GM23338 (cell line): ENCODE data around the gene SV2C. TPM values are rescaled to one million over a fixed set of nuclear protein-coding genes. Genes with fewer than 3 reads are reported as not detected.
A peak's percentile ranks its signal among the peaks of the same experiment; 100 is the strongest.

Experiments used
- ATAC-seq: fragments of 200-7000 bp; cut with Tn5 transposase; 3 replicates; pipeline ENCODE4 v1.9.1; 2020
- DNase-seq: peaks from one replicate; pipeline ENCODE4 v3.0.0-alpha.2; 2015; ENCODE audit warnings: low spot score
- H2AFZ ChIP-seq: fragments of 200-600 bp; sonication (generic); 2 replicates; pipeline ENCODE4 v1.8.0; 2016; ENCODE audit warnings: antibody characterized with exemption, mild to moderate bottlenecking, moderate library complexity
- H3F3A ChIP-seq: fragments of 200-600 bp; sonication (generic); replicated peaks from 2 replicates; pipeline ENCODE4 v1.8.0; 2017; ENCODE audit warnings: antibody characterized with exemption, mixed run types, low read depth
- H3K27ac ChIP-seq: fragments of 200-600 bp; sonication (generic); 2 replicates; pipeline ENCODE4 v1.6.1; 2016; ENCODE audit warnings: low read depth
- H3K27me3 ChIP-seq: fragments of 200-600 bp; sonication (generic); 2 replicates; pipeline ENCODE4 v1.8.0; 2016; ENCODE audit warnings: mild to moderate bottlenecking, mixed run types, moderate library complexity; ENCODE audit not compliant: insufficient read depth
- H3K36me3 ChIP-seq: fragments of 200-600 bp; sonication (generic); 2 replicates; pipeline ENCODE4 v1.8.0; 2016; ENCODE audit warnings: mild to moderate bottlenecking; ENCODE audit not compliant: insufficient read depth
- H3K4me1 ChIP-seq: fragments of 200-600 bp; sonication (generic); 2 replicates; pipeline ENCODE4 v1.8.0; 2016; ENCODE audit warnings: mild to moderate bottlenecking, moderate library complexity; ENCODE audit not compliant: insufficient read depth
- H3K4me2 ChIP-seq: fragments of 200-600 bp; sonication (generic); 2 replicates; pipeline ENCODE4 v1.7.1; 2017; ENCODE audit warnings: mixed run types
- H3K4me3 ChIP-seq: fragments of 200-600 bp; sonication (generic); 2 replicates; pipeline ENCODE4 v1.6.1; 2016; ENCODE audit warnings: mixed run types
- H3K79me2 ChIP-seq: fragments of 200-600 bp; sonication (generic); replicated peaks from 2 replicates; pipeline ENCODE4 v1.8.0; 2017; ENCODE audit warnings: mild to moderate bottlenecking; ENCODE audit not compliant: insufficient read depth
- H3K9me2 ChIP-seq: fragments of 200-600 bp; sonication (generic); 2 replicates; pipeline ENCODE4 v1.8.0; 2017; ENCODE audit not compliant: insufficient read depth
- H4K20me1 ChIP-seq: fragments of 200-600 bp; sonication (generic); replicated peaks from 2 replicates; pipeline ENCODE4 v1.8.0; 2017; ENCODE audit warnings: mild to moderate bottlenecking; ENCODE audit not compliant: insufficient read depth
- H3K27ac Mint-ChIP-seq: 2 replicates; pipeline ENCODE4 v1.8.0; 2020; ENCODE audit warnings: inconsistent platforms, mild to moderate bottlenecking, moderate library complexity, mixed read lengths
- H3K27me3 Mint-ChIP-seq: 3 replicates; pipeline ENCODE4 v1.8.0; 2022; ENCODE audit warnings: low read depth, mild to moderate bottlenecking, moderate library complexity, mixed read lengths, inconsistent platforms; ENCODE audit not compliant: insufficient read depth, poor library complexity
- H3K36me3 Mint-ChIP-seq: 3 replicates; pipeline ENCODE4 v1.8.0; 2021; ENCODE audit warnings: low read depth, mild to moderate bottlenecking, inconsistent platforms, moderate library complexity, mixed read lengths
- H3K4me1 Mint-ChIP-seq: 3 replicates; pipeline ENCODE4 v1.8.0; 2020; ENCODE audit warnings: mild to moderate bottlenecking, inconsistent platforms, mixed read lengths
- H3K4me3 Mint-ChIP-seq: 3 replicates; pipeline ENCODE4 v1.8.0; 2021; ENCODE audit warnings: moderate library complexity, mild to moderate bottlenecking, inconsistent platforms, mixed read lengths
- H3K9me3 Mint-ChIP-seq: 3 replicates; pipeline ENCODE4 v1.8.0; 2020; ENCODE audit warnings: moderate library complexity, mild to moderate bottlenecking, inconsistent platforms, mixed read lengths
- CREB1 ChIP-seq: fragments of 250-450 bp; sonication (Bioruptor Pico); IDR thresholded peaks from 2 replicates; pipeline ENCODE4 v1.5.0; 2020; ENCODE audit warnings: low read depth, mild to moderate bottlenecking, moderate library complexity
- EZH2 ChIP-seq: fragments of 200-600 bp; sonication (generic); IDR thresholded peaks from one replicate; pipeline ENCODE4 v1.8.0; 2017; ENCODE audit warnings: antibody characterized with exemption, mild to moderate bottlenecking, low read depth; ENCODE audit not compliant: unreplicated experiment
- EZH2phosphoT487 ChIP-seq: fragments of 200-600 bp; sonication (generic); IDR thresholded peaks from one replicate; pipeline ENCODE4 v1.8.1; 2018; ENCODE audit warnings: antibody characterized with exemption; ENCODE audit not compliant: unreplicated experiment
- JUNB ChIP-seq: IDR thresholded peaks from one replicate; pipeline ENCODE4 v1.6.1; 2016; ENCODE audit warnings: antibody characterized with exemption; ENCODE audit not compliant: unreplicated experiment
- NANOG ChIP-seq: IDR thresholded peaks from 2 replicates; pipeline ENCODE4 v1.6.1; 2016; ENCODE audit warnings: antibody characterized with exemption, borderline replicate concordance
- STAT1 ChIP-seq: IDR thresholded peaks from one replicate; pipeline ENCODE4 v1.6.1; 2016; ENCODE audit warnings: antibody characterized with exemption; ENCODE audit not compliant: unreplicated experiment
- ZNF114 ChIP-seq: fragments of 250-450 bp; sonication (Bioruptor Pico); IDR thresholded peaks from 2 replicates; pipeline ENCODE4 v1.5.0; 2020; ENCODE audit warnings: mild to moderate bottlenecking, moderate library complexity
- ZNF331 ChIP-seq: fragments of 250-450 bp; sonication (Bioruptor Pico); IDR thresholded peaks from 2 replicates; pipeline ENCODE4 v1.5.0; 2020; ENCODE audit warnings: low read depth, mild to moderate bottlenecking, moderate library complexity
- polyA plus RNA-seq: library from polyadenylated mRNA; unstranded; fragments of >200 nt; fragmentation: Nextera tagmentation; extraction: Ambion mirVana; gene quantifications from 2 replicates; pipeline ENCODE4 v1.2.1, GENCODE V29; 2016
- total RNA-seq: library from RNA; depleted of rRNA; stranded (reverse); fragments of >200 nt; shearing (Covaris generic); gene quantifications from 2 replicates; pipeline ENCODE4 v1.2.3, GENCODE V29; 2014
- TF ChIP-seq, protein P1 (sequence below): IDR thresholded peaks from one replicate; pipeline ENCODE4 v1.6.1; 2018; ENCODE audit warnings: antibody characterized with exemption; ENCODE audit not compliant: unreplicated experiment

Gene SV2C
- total and polyA plus RNA-seq, 2 experiments from 2014 or later, result 0.05 to 0.07 TPM

DNA sequence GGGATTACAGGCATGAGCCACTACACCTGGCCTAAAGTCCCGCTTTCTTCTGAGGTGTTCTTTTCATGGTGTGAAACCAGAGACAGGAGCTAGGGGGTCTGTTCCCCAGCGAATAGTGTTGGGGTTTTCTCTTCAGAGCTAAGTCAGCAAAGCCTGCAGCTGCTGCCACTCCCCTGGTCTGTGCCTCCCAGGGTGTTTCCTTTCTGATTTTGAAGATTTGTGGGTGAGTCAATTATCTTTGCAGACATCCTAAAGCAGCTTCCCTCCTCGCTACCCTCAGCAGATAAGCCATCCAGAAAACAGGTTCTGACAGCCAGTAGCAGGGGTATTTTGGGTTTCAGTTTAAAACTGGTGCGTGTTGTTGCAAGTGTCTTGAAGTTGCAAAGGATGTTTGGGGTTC is 247.9 kb downstream of the SV2C start:
- Mint-ChIP-seq H3K27me3 (peaks cover 13% of the 10 kb centered on the region), H3K9me3 (peaks cover 8% of the 10 kb centered on the region; the same call in 2 of the 3 replicates), H3K4me3 (no peak overlapping the region), H3K4me1 (peaks cover 40% of the 10 kb centered on the region), H3K36me3 (peaks cover 3% of the 10 kb centered on the region; the same call in 2 of the 3 replicates), H3K27ac (no peak overlapping the region)
- Histone ChIP-seq H4K20me1 (no peaks in the 10 kb centered on the region), H3K4me2 (no peak overlapping the region), H3K9me2 (no peaks in the 10 kb centered on the region), H3K27ac (no peak overlapping the region), H2AFZ (no peak overlapping the region), H3K27me3 (no peaks in the 10 kb centered on the region), H3K36me3 (no peaks in the 10 kb centered on the region; the same call in 1 of the 2 replicates), H3K79me2 (no peaks in the 10 kb centered on the region), H3K4me1 (peaks cover 21% of the 10 kb centered on the region), H3F3A (no peaks in the 10 kb centered on the region), H3K4me3 (no peak overlapping the region)
- ATAC-seq (peak; percentile 43), DNase-seq (peak; percentile 22)
- TF ChIP-seq STAT1, result no peak
- TF ChIP-seq NANOG, result no peak
- no peak for TF ChIP-seq EZH2phosphoT487
- TF ChIP-seq CREB1 (CRISPR knock-in tag), result no peak
- no peak for TF ChIP-seq JUNB
- no peak for TF ChIP-seq ZNF331 (CRISPR knock-in tag)
- TF ChIP-seq, protein P1, sequence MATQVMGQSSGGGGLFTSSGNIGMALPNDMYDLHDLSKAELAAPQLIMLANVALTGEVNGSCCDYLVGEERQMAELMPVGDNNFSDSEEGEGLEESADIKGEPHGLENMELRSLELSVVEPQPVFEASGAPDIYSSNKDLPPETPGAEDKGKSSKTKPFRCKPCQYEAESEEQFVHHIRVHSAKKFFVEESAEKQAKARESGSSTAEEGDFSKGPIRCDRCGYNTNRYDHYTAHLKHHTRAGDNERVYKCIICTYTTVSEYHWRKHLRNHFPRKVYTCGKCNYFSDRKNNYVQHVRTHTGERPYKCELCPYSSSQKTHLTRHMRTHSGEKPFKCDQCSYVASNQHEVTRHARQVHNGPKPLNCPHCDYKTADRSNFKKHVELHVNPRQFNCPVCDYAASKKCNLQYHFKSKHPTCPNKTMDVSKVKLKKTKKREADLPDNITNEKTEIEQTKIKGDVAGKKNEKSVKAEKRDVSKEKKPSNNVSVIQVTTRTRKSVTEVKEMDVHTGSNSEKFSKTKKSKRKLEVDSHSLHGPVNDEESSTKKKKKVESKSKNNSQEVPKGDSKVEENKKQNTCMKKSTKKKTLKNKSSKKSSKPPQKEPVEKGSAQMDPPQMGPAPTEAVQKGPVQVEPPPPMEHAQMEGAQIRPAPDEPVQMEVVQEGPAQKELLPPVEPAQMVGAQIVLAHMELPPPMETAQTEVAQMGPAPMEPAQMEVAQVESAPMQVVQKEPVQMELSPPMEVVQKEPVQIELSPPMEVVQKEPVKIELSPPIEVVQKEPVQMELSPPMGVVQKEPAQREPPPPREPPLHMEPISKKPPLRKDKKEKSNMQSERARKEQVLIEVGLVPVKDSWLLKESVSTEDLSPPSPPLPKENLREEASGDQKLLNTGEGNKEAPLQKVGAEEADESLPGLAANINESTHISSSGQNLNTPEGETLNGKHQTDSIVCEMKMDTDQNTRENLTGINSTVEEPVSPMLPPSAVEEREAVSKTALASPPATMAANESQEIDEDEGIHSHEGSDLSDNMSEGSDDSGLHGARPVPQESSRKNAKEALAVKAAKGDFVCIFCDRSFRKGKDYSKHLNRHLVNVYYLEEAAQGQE, result no peak
- no peak for TF ChIP-seq ZNF114 (CRISPR knock-in tag)

DNA sequence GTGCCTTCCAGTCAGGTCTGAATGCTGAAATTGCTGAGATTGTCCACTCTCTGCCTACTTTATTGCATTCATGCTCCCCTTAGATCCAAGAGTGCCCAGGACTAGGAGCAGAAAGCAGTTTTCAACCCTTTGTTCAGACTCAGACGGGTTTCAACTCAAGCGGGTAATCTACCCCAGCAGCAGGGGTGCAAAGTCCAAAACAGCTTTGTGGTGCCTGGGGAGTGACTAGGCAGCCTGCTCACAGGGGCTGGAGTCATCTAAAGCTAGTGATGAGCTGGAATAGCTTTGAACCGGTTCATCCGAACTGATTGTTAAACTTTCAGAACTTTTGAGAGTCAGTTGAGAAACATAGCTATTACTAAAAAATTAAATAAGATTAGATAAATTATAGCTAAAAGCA is 248.9 kb downstream of the SV2C start:
- Mint-ChIP-seq H3K27me3 (peaks cover 11% of the 10 kb centered on the region), H3K27ac (no peak overlapping the region), H3K9me3 (peaks cover 15% of the 10 kb centered on the region), H3K4me1 (peaks cover 30% of the 10 kb centered on the region), H3K36me3 (peaks cover 10% of the 10 kb centered on the region), H3K4me3 (no peak overlapping the region)
- Histone ChIP-seq H2AFZ (peak overlapping the region; percentile 66; the same call in 1 of the 2 replicates), H3K36me3 (no peaks in the 10 kb centered on the region; the same call in 1 of the 2 replicates), H4K20me1 (no peaks in the 10 kb centered on the region), H3F3A (no peaks in the 10 kb centered on the region), H3K4me1 (peaks cover 15% of the 10 kb centered on the region), H3K4me2 (no peak overlapping the region), H3K9me2 (peaks cover 4% of the 10 kb centered on the region; the same call in 1 of the 2 replicates), H3K79me2 (no peaks in the 10 kb centered on the region), H3K27ac (no peak overlapping the region), H3K4me3 (no peak overlapping the region), H3K27me3 (no peaks in the 10 kb centered on the region)
- ATAC-seq (no peak), DNase-seq (no peak)
- TF ChIP-seq EZH2 (no peak), STAT1 (no peak), EZH2phosphoT487 (no peak), ZNF114 (CRISPR knock-in tag) (no peak)
- TF ChIP-seq, protein P1, result no peak
